ENCODE data around the gene DAPK1. TPM values are rescaled to one million over a fixed set of nuclear protein-coding genes. Genes with fewer than 3 reads are reported as not detected.

The DAPK1 gene
- total and polyA plus RNA-seq, 8 donors = 9.0 to 88.7 (median 50.7) TPM

- Histone ChIP-seq H3K9me3 (no peaks in the 10 kb centered on the region), H3K4me1 (peaks cover 10 to 39% (median 28%) of the 10 kb centered on the region in 4 donors), H3K27me3 (no peaks in the 10 kb centered on the region), H3K36me3 (peaks cover 0 to 32% (median 29%) of the 10 kb centered on the region in 4 donors), H3K4me3 (no peak overlapping the region), H3K27ac (no peak overlapping the region)
- no peak for DNase-seq
- TF ChIP-seq CTCF (IDR thresholded peaks at IDR 0.05) = no peak
- TF ChIP-seq EP300 (IDR thresholded peaks at IDR 0.05) = no peak
- TF ChIP-seq POLR2A (IDR thresholded peaks at IDR 0.05) = no peak
- TF ChIP-seq POLR2AphosphoS5 (IDR thresholded peaks at IDR 0.05) = no peak
- intact Hi-C loops (cut with DNase I; ENCODE audit: low total_unique reads) = no loop called here
- WGBS, 5 donors = 87 to 91% (median 89%) methylated on average over 23 of the region's 23 CpGs
These were observed 107.4 kb downstream of the DAPK1 start for GRCh38 chr9:87604886-87605588.

DNA sequence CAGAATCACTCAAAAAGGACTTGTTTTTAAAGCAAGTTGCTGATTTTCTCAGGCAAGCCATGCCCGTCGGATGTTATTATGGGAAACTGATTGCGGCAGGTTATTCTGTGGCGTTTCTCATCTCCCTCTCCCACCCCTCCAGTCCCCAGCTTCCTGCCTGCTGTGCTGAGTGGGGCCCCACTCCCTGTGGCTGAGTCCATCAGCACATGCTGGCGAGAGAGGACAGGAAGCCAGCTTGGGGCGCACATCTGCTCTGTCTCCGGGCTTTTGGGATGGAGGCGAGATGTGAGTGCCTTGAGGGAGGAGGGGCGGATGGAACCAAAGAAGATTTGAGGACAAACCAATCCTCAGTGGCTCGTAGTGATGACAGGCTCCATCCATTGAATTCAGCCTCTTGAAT, 108.0 kb downstream of the DAPK1 start:
- Histone ChIP-seq H3K9me3 (no peaks in the 10 kb centered on the region), H3K36me3 (peaks cover 0 to 32% (median 29%) of the 10 kb centered on the region in 4 donors), H3K4me3 (no peak overlapping the region), H3K27ac (no peak overlapping the region), H3K4me1 (peaks cover 4 to 39% (median 25%) of the 10 kb centered on the region in 4 donors), H3K27me3 (no peaks in the 10 kb centered on the region)
- TF ChIP-seq CTCF (IDR thresholded peaks at IDR 0.05) (no peak), POLR2AphosphoS5 (IDR thresholded peaks at IDR 0.05) (no peak), EP300 (IDR thresholded peaks at IDR 0.05) (no peak), POLR2A (IDR thresholded peaks at IDR 0.05) (no peak)
- 71 to 81% (median 75%) methylated on average over 10 of the region's 10 CpGs for WGBS, 5 donors
- intact Hi-C loops (cut with DNase I; ENCODE audit: low total_unique reads) = no loop called here
- DNase-seq = no peak

DNA sequence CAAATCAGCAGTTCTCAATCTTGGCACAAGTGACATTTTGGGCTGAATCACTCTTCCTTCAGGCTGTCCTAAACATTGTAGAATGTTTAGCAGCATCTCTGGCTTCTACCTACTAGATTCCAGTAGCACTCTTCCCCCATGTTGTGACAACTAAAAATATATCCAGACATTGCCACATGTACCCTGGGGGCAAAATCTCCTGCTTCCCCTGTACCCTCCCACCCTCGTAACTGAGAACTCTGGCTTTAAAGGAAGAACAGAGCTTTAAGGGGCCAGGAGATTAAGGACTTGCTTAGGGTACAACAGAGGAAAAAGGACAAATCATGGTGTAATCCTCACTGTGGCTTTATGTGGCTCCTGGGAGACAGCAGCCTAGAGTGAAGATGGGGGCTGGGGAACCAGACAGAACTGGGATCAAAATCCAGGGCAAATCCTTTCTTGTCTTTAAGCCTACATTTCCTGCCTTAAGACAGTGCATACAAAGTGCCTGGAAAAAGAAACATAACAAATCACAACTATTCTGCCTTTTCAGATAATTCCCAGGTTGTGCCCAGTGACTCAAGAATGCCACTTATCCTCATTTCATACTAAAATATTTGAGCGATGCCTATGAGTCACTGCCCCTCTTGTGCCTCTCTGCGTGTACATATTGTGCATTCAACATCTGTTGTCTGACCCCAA, 109.3 kb downstream of the DAPK1 start:
- Histone ChIP-seq H3K36me3 (peaks cover 0 to 32% (median 29%) of the 10 kb centered on the region in 4 donors), H3K9me3 (no peaks in the 10 kb centered on the region), H3K4me3 (no peak overlapping the region), H3K4me1 (peaks cover 0 to 39% (median 19%) of the 10 kb centered on the region in 4 donors), H3K27me3 (no peaks in the 10 kb centered on the region), H3K27ac (peak overlapping the region in 1 of 5 donors; percentile 37)
- WGBS, 5 donors = 75 to 81% (median 76%) methylated on average over 3 of the region's 3 CpGs
- no peak for TF ChIP-seq EP300 (IDR thresholded peaks at IDR 0.05)
- no peak for TF ChIP-seq POLR2A (IDR thresholded peaks at IDR 0.05)
- no peak for TF ChIP-seq CTCF (IDR thresholded peaks at IDR 0.05)
- TF ChIP-seq POLR2AphosphoS5 (IDR thresholded peaks at IDR 0.05) = no peak
- intact Hi-C loops (cut with DNase I; ENCODE audit: low total_unique reads) = no loop called here
- no peak for DNase-seq

- 70 to 87% (median 81%) methylated on average over 3 of the region's 3 CpGs for WGBS, 5 donors
- Histone ChIP-seq H3K9me3 (no peaks in the 10 kb centered on the region), H3K36me3 (peaks cover 0 to 32% (median 29%) of the 10 kb centered on the region in 4 donors), H3K27me3 (no peaks in the 10 kb centered on the region), H3K4me3 (no peak overlapping the region), H3K4me1 (peaks cover 0 to 47% (median 25%) of the 10 kb centered on the region in 4 donors), H3K27ac (no peak overlapping the region)
- no peak for DNase-seq
- intact Hi-C loops (cut with DNase I; ENCODE audit: low total_unique reads) = no loop called here
- TF ChIP-seq EP300 (IDR thresholded peaks at IDR 0.05) (no peak), CTCF (IDR thresholded peaks at IDR 0.05) (no peak), POLR2A (IDR thresholded peaks at IDR 0.05) (no peak), POLR2AphosphoS5 (IDR thresholded peaks at IDR 0.05) (no peak)
These were observed 110.2 kb downstream of the DAPK1 start for GRCh38 chr9:87607859-87608258.

All from stomach (tissue), 9 donors.